ENCODE results near the gene DHRS7B. TPM values are rescaled to one million over a fixed set of nuclear protein-coding genes. Genes with fewer than 3 reads are reported as not detected.

The DHRS7B gene
- total and polyA plus RNA-seq, 2 of the 13 experiments (the other 11 are each of a cell fraction or from before 2014, with no cell fraction given) = 20.0 to 35.8 TPM

- peak; percentile 66 to 80 for TF ChIP-seq NR2F1 (CRISPR knock-in tag; IDR thresholded peaks at IDR 0.05)
- 0 out of 2 replicates have a peak, but pooled peaks have one; percentile 17 for TF ChIP-seq GATAD2A (CRISPR knock-in tag; IDR thresholded peaks at IDR 0.05)
- TF ChIP-seq SOX5 (CRISPR knock-in tag; IDR thresholded peaks at IDR 0.05; ENCODE audit: borderline replicate concordance) = peak; percentile 20; the same call in 1 of the 2 replicates
- no peak for TF ChIP-seq ZFAT (CRISPR knock-in tag; conservative IDR thresholded peaks at IDR 0.05)
- TF ChIP-seq ZXDC (CRISPR knock-in tag; IDR thresholded peaks at IDR 0.05) = no peak
- peak; percentile 43; the same call in 1 of the 2 replicates for TF ChIP-seq HNF4G (IDR thresholded peaks at IDR 0.05; ENCODE audit: borderline replicate concordance, low read depth, low read length)
- no peak for TF ChIP-seq HNF4G (CRISPR knock-in tag; IDR thresholded peaks at IDR 0.05; ENCODE audit: borderline replicate concordance, low read depth)
- TF ChIP-seq NR2C2 (CRISPR knock-in tag; IDR thresholded peaks at IDR 0.05; ENCODE audit: borderline replicate concordance) = peak; percentile 90
- TF ChIP-seq ZNF460 (CRISPR knock-in tag; IDR thresholded peaks at IDR 0.05; ENCODE audit: borderline replicate concordance) = no peak
- TF ChIP-seq ZNF160 (CRISPR knock-in tag; IDR thresholded peaks at IDR 0.05) = no peak
- no peak for TF ChIP-seq JDP2 (CRISPR knock-in tag; IDR thresholded peaks at IDR 0.05; ENCODE audit: borderline replicate concordance)
- TF ChIP-seq HOXA5 (CRISPR knock-in tag; IDR thresholded peaks at IDR 0.05) = no peak
- TF ChIP-seq ZMYM4 (CRISPR knock-in tag; IDR thresholded peaks at IDR 0.05) = peak; percentile 60; the same call in 1 of the 2 replicates
- no peak for TF ChIP-seq ZNF251 (CRISPR knock-in tag; IDR thresholded peaks at IDR 0.05)
- no peak for TF ChIP-seq GATA4 (IDR thresholded peaks at IDR 0.05; ENCODE audit: borderline replicate concordance, low read depth)
- TF ChIP-seq FOXP4 (CRISPR knock-in tag; IDR thresholded peaks at IDR 0.05) = 0 out of 2 replicates have a peak, but pooled peaks have one; percentile 13
- no peak for TF ChIP-seq AGO2 (optimal IDR thresholded peaks at IDR 0.05; ENCODE audit: low read depth, low read length)
- TF ChIP-seq ARID5B (CRISPR knock-in tag; IDR thresholded peaks at IDR 0.05) = 0 out of 2 replicates have a peak, but pooled peaks have one; percentile 17
- no peak for TF ChIP-seq ZNF331 (CRISPR knock-in tag; IDR thresholded peaks at IDR 0.05)
- 0 out of 2 replicates have a peak, but pooled peaks have one; percentile 38 for TF ChIP-seq NR2F2 (IDR thresholded peaks at IDR 0.05; ENCODE audit: borderline replicate concordance, low read depth)
- no peak for TF ChIP-seq SNAPC5 (CRISPR knock-in tag; IDR thresholded peaks at IDR 0.05; ENCODE audit: borderline replicate concordance)
These were observed 56.7 kb downstream of the DHRS7B start (continued) for GRCh38 chr17:21183468-21183867.
